GM23338 (cell line): ENCODE results near the gene RSPH4A. TPM values are rescaled to one million over a fixed set of nuclear protein-coding genes. Genes with fewer than 3 reads are reported as not detected.

Source experiments
- polyA plus RNA-seq: library from polyadenylated mRNA; unstranded; fragments of >200 nt; fragmentation: Nextera tagmentation; extraction: Ambion mirVana; gene quantifications from 2 replicates; pipeline ENCODE4 v1.2.1, GENCODE V29; 2016
- total RNA-seq: library from RNA; depleted of rRNA; stranded (reverse); fragments of >200 nt; shearing (Covaris generic); gene quantifications from 2 replicates; pipeline ENCODE4 v1.2.3, GENCODE V29; 2014; rRNA removed

The RSPH4A gene
- total and polyA plus RNA-seq, 2 experiments from 2014 or later, result 0.52 to 1.0 TPM

Other genes with a start within 250 kb of the RSPH4A start
- 41.5 and 45.2 TPM in 2 replicates for gene DSE, start 245.5 kb upstream of the RSPH4A start, total RNA-seq
- 16.8 and 18.8 TPM in 2 replicates for gene DSE, start 245.5 kb upstream of the RSPH4A start, polyA plus RNA-seq
- 0.27 and 1.6 TPM in 2 replicates for gene CALHM6, start 155.1 kb upstream of the RSPH4A start, total RNA-seq
- gene CALHM6, start 155.1 kb upstream of the RSPH4A start, polyA plus RNA-seq, result 1.2 and 2.6 TPM in 2 replicates
- 0.10 and 0.16 TPM in 2 replicates for gene CALHM5, start 104.8 kb upstream of the RSPH4A start, total RNA-seq
- gene CALHM5, start 104.8 kb upstream of the RSPH4A start, polyA plus RNA-seq, result 0.02 and 0.03 TPM in 2 replicates
- gene TRAPPC3L, start 70.8 kb upstream of the RSPH4A start, total RNA-seq, result not detected in 2 replicates
- not detected in 2 replicates for gene TRAPPC3L, start 70.8 kb upstream of the RSPH4A start, polyA plus RNA-seq
- not detected in 2 replicates for gene CALHM4, start 62.7 kb upstream of the RSPH4A start, total RNA-seq
- not detected in 2 replicates for gene CALHM4, start 62.7 kb upstream of the RSPH4A start, polyA plus RNA-seq
- gene RWDD1, start 45.0 kb upstream of the RSPH4A start, total RNA-seq, result 20.2 and 24.0 TPM in 2 replicates
- 171 TPM in 2 replicates for gene RWDD1, start 45.0 kb upstream of the RSPH4A start, polyA plus RNA-seq
- 19.1 and 23.2 TPM in 2 replicates for gene ZUP1, start 52.3 kb downstream of the RSPH4A start, total RNA-seq
- gene ZUP1, start 52.3 kb downstream of the RSPH4A start, polyA plus RNA-seq, result 20.4 and 21.4 TPM in 2 replicates
- 9.4 and 16.3 TPM in 2 replicates for gene KPNA5, start 64.7 kb downstream of the RSPH4A start, total RNA-seq
- gene KPNA5, start 64.7 kb downstream of the RSPH4A start, polyA plus RNA-seq, result 6.9 and 8.5 TPM in 2 replicates
- 5.9 and 6.3 TPM in 2 replicates for gene FAM162B, start 149.2 kb downstream of the RSPH4A start, total RNA-seq
- 6.3 and 9.3 TPM in 2 replicates for gene FAM162B, start 149.2 kb downstream of the RSPH4A start, polyA plus RNA-seq
- gene GPRC6A, start 212.6 kb downstream of the RSPH4A start, total RNA-seq, result 0.21 TPM in 1 of 2 replicates, not detected in the other
- 0.31 and 0.45 TPM in 2 replicates for gene GPRC6A, start 212.6 kb downstream of the RSPH4A start, polyA plus RNA-seq